Neural cell (in vitro differentiated cells): Measurements from ENCODE around the gene ZFAND2A. TPM values are rescaled to one million over a fixed set of nuclear protein-coding genes. Genes with fewer than 3 reads are reported as not detected.

ENCODE experiments used
- H2AFZ ChIP-seq: fragments of 200-600, 300-800 bp; sonication (generic), shearing (Covaris generic); 2 replicates; pipeline ENCODE4 v1.6.0; 2014; ENCODE audit warnings: low read depth, mild to moderate bottlenecking, antibody characterized with exemption, low read length, moderate library complexity
- H3F3A ChIP-seq: fragments of 200-600 bp; shearing (Covaris generic); 2 replicates; pipeline ENCODE4 v1.6.1; 2016; ENCODE audit warnings: mild to moderate bottlenecking, moderate library complexity, mixed read lengths, antibody characterized with exemption, low read length; ENCODE audit not compliant: insufficient read depth, poor library complexity, severe bottlenecking
- H3K27ac ChIP-seq: fragments of 200-600, 300-800 bp; sonication (generic), shearing (Covaris generic); 2 replicates; pipeline ENCODE4 v1.5.1; 2014; ENCODE audit warnings: mild to moderate bottlenecking, low read length, moderate library complexity
- H3K27me3 ChIP-seq: fragments of 300-800, 200-600 bp; sonication (generic), shearing (Covaris generic); 2 replicates; pipeline ENCODE4 v1.6.0; 2014; ENCODE audit warnings: mild to moderate bottlenecking, low read depth, low read length, moderate library complexity; ENCODE audit not compliant: insufficient read depth
- H3K36me3 ChIP-seq: fragments of 300-800, 200-600 bp; sonication (generic), shearing (Covaris generic); 2 replicates; pipeline ENCODE4 v1.5.1; 2014; ENCODE audit warnings: mild to moderate bottlenecking, antibody characterized with exemption, low read length, moderate library complexity; ENCODE audit not compliant: insufficient read depth
- H3K4me2 ChIP-seq: fragments of 300-800, 200-600 bp; sonication (generic), shearing (Covaris generic); 2 replicates; pipeline ENCODE4 v1.6.0; 2014; ENCODE audit warnings: mild to moderate bottlenecking, low read length
- H3K4me3 ChIP-seq: fragments of 300-800, 200-600 bp; sonication (generic), shearing (Covaris generic); 2 replicates; pipeline ENCODE4 v1.5.1; 2014; ENCODE audit warnings: mild to moderate bottlenecking, low read length, moderate library complexity
- H3K79me2 ChIP-seq: fragments of 200-600 bp; shearing (Covaris generic); replicated peaks from 2 replicates; pipeline ENCODE4 v1.6.0; 2014; ENCODE audit warnings: mild to moderate bottlenecking, low read length, moderate library complexity; ENCODE audit not compliant: insufficient read depth
- H3K9ac ChIP-seq: fragments of 300-800, 200-600 bp; sonication (generic), shearing (Covaris generic); 2 replicates; pipeline ENCODE4 v1.6.1; 2016; ENCODE audit warnings: mild to moderate bottlenecking, low read length, mixed read lengths
- H3K9me2 ChIP-seq: fragments of 200-600 bp; shearing (Covaris generic); 2 replicates; pipeline ENCODE4 v1.6.1; 2016; ENCODE audit warnings: mild to moderate bottlenecking, low read length, mixed read lengths; ENCODE audit not compliant: insufficient read depth
- H3K9me3 ChIP-seq: fragments of 200-600, 300-800 bp; sonication (generic), shearing (Covaris generic); 2 replicates; pipeline ENCODE4 v1.6.1; 2016; ENCODE audit warnings: mild to moderate bottlenecking, mixed run types, low read length, moderate library complexity, mixed read lengths
- H4K20me1 ChIP-seq: fragments of 200-600 bp; shearing (Covaris generic); 2 replicates; pipeline ENCODE4 v1.6.1; 2016; ENCODE audit warnings: mild to moderate bottlenecking, mixed run types; ENCODE audit not compliant: insufficient read depth
- CTCF ChIP-seq: fragments of 450-650 bp; IDR thresholded peaks from 2 replicates; pipeline ENCODE4 v1.5.1; 2014; ENCODE audit warnings: antibody characterized with exemption, mild to moderate bottlenecking, moderate library complexity; ENCODE audit not compliant: poor library complexity, severe bottlenecking
- EP300 ChIP-seq: fragments of 450-650 bp; conservative IDR thresholded peaks from 2 replicates; pipeline ENCODE4 v1.6.1; 2014; ENCODE audit warnings: antibody characterized with exemption, mild to moderate bottlenecking, moderate library complexity; ENCODE audit not compliant: poor library complexity, severe bottlenecking
- EZH2 ChIP-seq: fragments of 200-600, 300-800 bp; shearing (Covaris generic), sonication (generic); IDR thresholded peaks from 2 replicates; pipeline ENCODE4 v1.6.1; 2014; ENCODE audit warnings: antibody characterized with exemption, low read length, borderline replicate concordance, mild to moderate bottlenecking; ENCODE audit not compliant: insufficient read depth, poor library complexity, severe bottlenecking
- MXI1 ChIP-seq: fragments of 450-650 bp; conservative IDR thresholded peaks from 2 replicates; pipeline ENCODE4 v1.6.1; 2014; ENCODE audit warnings: antibody characterized with exemption, mild to moderate bottlenecking; ENCODE audit not compliant: poor library complexity, severe bottlenecking
- POLR2AphosphoS5 ChIP-seq: IDR thresholded peaks from 2 replicates; pipeline ENCODE4 v1.6.1; 2012
- RAD21 ChIP-seq: fragments of 450-650 bp; conservative IDR thresholded peaks from 2 replicates; pipeline ENCODE4 v1.6.1; 2014; ENCODE audit warnings: antibody characterized with exemption, mild to moderate bottlenecking, moderate library complexity
- REST ChIP-seq: IDR thresholded peaks from 2 replicates; pipeline ENCODE4 v1.6.1; 2012; ENCODE audit warnings: borderline replicate concordance
- SMC3 ChIP-seq: fragments of 450-650 bp; conservative IDR thresholded peaks from 2 replicates; pipeline ENCODE4 v1.6.1; 2014; ENCODE audit warnings: antibody characterized with exemption, mild to moderate bottlenecking, moderate library complexity; ENCODE audit not compliant: poor library complexity
- TAF1 ChIP-seq: IDR thresholded peaks from 2 replicates; pipeline ENCODE4 v1.6.1; 2012; ENCODE audit warnings: low read depth
- polyA plus RNA-seq: library from polyadenylated mRNA; depleted of rRNA; stranded (reverse); fragments of >200 nt; gene quantifications from 2 replicates; pipeline ENCODE4 v1.2.3, GENCODE V29; 2014

Gene ZFAND2A
- polyA plus RNA-seq, 1 donor from 2014 or later = 69.9 TPM

- Histone ChIP-seq H3K4me3 (no peak overlapping the region), H3K9ac (no peak overlapping the region), H2AFZ (no peak overlapping the region), H3F3A (no peaks in the 10 kb centered on the region), H3K4me2 (no peak overlapping the region), H3K79me2 (no peaks in the 10 kb centered on the region), H3K9me3 (no peaks in the 10 kb centered on the region), H3K27me3 (no peaks in the 10 kb centered on the region), H4K20me1 (no peaks in the 10 kb centered on the region), H3K27ac (no peak overlapping the region), H3K36me3 (no peaks in the 10 kb centered on the region), H3K9me2 (no peaks in the 10 kb centered on the region)
- TF ChIP-seq MXI1 (no peak), EP300 (no peak), REST (no peak), EZH2 (no peak), SMC3 (no peak), RAD21 (no peak), CTCF (no peak), TAF1 (no peak), POLR2AphosphoS5 (no peak)
Observed at GRCh38 chr7:1122832-1123501, 37.0 kb downstream of the ZFAND2A start.

- Histone ChIP-seq H3K79me2 (no peaks in the 10 kb centered on the region), H3K4me2 (no peak overlapping the region), H3K27me3 (no peaks in the 10 kb centered on the region), H3K9ac (no peak overlapping the region), H3K4me3 (no peak overlapping the region), H3K27ac (no peak overlapping the region), H3K9me2 (no peaks in the 10 kb centered on the region), H3K9me3 (no peaks in the 10 kb centered on the region), H2AFZ (no peak overlapping the region), H4K20me1 (no peaks in the 10 kb centered on the region), H3F3A (no peaks in the 10 kb centered on the region), H3K36me3 (no peaks in the 10 kb centered on the region)
- TF ChIP-seq SMC3 (no peak), EP300 (no peak), RAD21 (no peak), MXI1 (no peak)
Observed at GRCh38 chr7:1121886-1122831, 37.8 kb downstream of the ZFAND2A start.
